ENCODE data around the gene HDAC7.

HDAC7 gene

GRCh38 chr12:47828976-47829482 is 9.3 kb upstream of the HDAC7 start:
- H3K36me3 Mint-ChIP-seq, result no peaks in the 10 kb centered on the region
- H3K4me3 Mint-ChIP-seq, result no peak overlapping the region
- H3K9me3 Mint-ChIP-seq, result no peaks in the 10 kb centered on the region
- no peak overlapping the region for H3K27ac Mint-ChIP-seq
- no peaks in the 10 kb centered on the region for H3K27me3 Mint-ChIP-seq
- no peak for DNase-seq (ENCODE audit: low spot score in 2 of 2)
- no peak for ATAC-seq (ENCODE audit: low read depth)
- peaks cover 25% of the 10 kb centered on the region for H3K4me1 Mint-ChIP-seq

GRCh38 chr12:47828008-47828975 is 8.6 kb upstream of the HDAC7 start:
- Mint-ChIP-seq H3K27me3 (no peaks in the 10 kb centered on the region), H3K27ac (no peak overlapping the region), H3K36me3 (no peaks in the 10 kb centered on the region), H3K4me3 (no peak overlapping the region), H3K9me3 (no peaks in the 10 kb centered on the region), H3K4me1 (peaks cover 25% of the 10 kb centered on the region)
- ATAC-seq (ENCODE audit: low read depth) (no peak), DNase-seq (ENCODE audit: low spot score in 2 of 2) (no peak)

GRCh38 chr12:47825173-47825639 is 5.5 kb upstream of the HDAC7 start:
- no peaks in the 10 kb centered on the region for H3K27me3 Mint-ChIP-seq
- no peaks in the 10 kb centered on the region for H3K9me3 Mint-ChIP-seq
- H3K36me3 Mint-ChIP-seq, result no peaks in the 10 kb centered on the region
- ATAC-seq (ENCODE audit: low read depth) (no peak), DNase-seq (ENCODE audit: low spot score in 2 of 2) (no peak)
- no peak overlapping the region for H3K27ac Mint-ChIP-seq
- no peak overlapping the region for H3K4me3 Mint-ChIP-seq
- peaks cover 25% of the 10 kb centered on the region for H3K4me1 Mint-ChIP-seq

GRCh38 chr12:47824635-47825034 is 4.9 kb upstream of the HDAC7 start:
- no peaks in the 10 kb centered on the region for H3K9me3 Mint-ChIP-seq
- peak overlapping the region; percentile 77 for H3K27ac Mint-ChIP-seq

GRCh38 chr12:47824198-47824597 is 4.5 kb upstream of the HDAC7 start:
- H3K36me3 Mint-ChIP-seq, result no peaks in the 10 kb centered on the region
- ATAC-seq (ENCODE audit: low read depth) (no peak), DNase-seq (ENCODE audit: low spot score in 2 of 2) (no peak)
- peak overlapping the region; percentile 9 for H3K4me3 Mint-ChIP-seq
- no peaks in the 10 kb centered on the region for H3K9me3 Mint-ChIP-seq
- H3K27me3 Mint-ChIP-seq, result no peaks in the 10 kb centered on the region
- peaks cover 26% of the 10 kb centered on the region for H3K4me1 Mint-ChIP-seq
- peak overlapping the region; percentile 77 for H3K27ac Mint-ChIP-seq

More at GRCh38 chr12:47824635-47825034, 4.9 kb upstream of the HDAC7 start:
- no peak for DNase-seq (ENCODE audit: low spot score in 2 of 2)
- Mint-ChIP-seq H3K36me3 (no peaks in the 10 kb centered on the region), H3K27me3 (no peaks in the 10 kb centered on the region), H3K4me3 (no peak overlapping the region), H3K4me1 (peaks cover 26% of the 10 kb centered on the region)
- ATAC-seq (ENCODE audit: low read depth), result no peak

GRCh38 chr12:47823422-47824086 is 3.9 kb upstream of the HDAC7 start:
- peak overlapping the region; percentile 77 for H3K27ac Mint-ChIP-seq
- H3K9me3 Mint-ChIP-seq, result no peaks in the 10 kb centered on the region
- no peaks in the 10 kb centered on the region for H3K27me3 Mint-ChIP-seq
- no peak overlapping the region for H3K4me3 Mint-ChIP-seq
- no peaks in the 10 kb centered on the region for H3K36me3 Mint-ChIP-seq
- ATAC-seq (ENCODE audit: low read depth) (no peak), DNase-seq (ENCODE audit: low spot score in 2 of 2) (no peak)
- H3K4me1 Mint-ChIP-seq, result peaks cover 30% of the 10 kb centered on the region

GRCh38 chr12:47822863-47823262 is 3.2 kb upstream of the HDAC7 start:
- Mint-ChIP-seq H3K9me3 (no peaks in the 10 kb centered on the region), H3K4me1 (peaks cover 37% of the 10 kb centered on the region), H3K36me3 (no peaks in the 10 kb centered on the region), H3K4me3 (no peak overlapping the region), H3K27me3 (no peaks in the 10 kb centered on the region), H3K27ac (no peak overlapping the region)
- no peak for DNase-seq (ENCODE audit: low spot score in 2 of 2)
- no peak for ATAC-seq (ENCODE audit: low read depth)

- H3K9me3 Mint-ChIP-seq, result no peaks in the 10 kb centered on the region
- H3K4me3 Mint-ChIP-seq, result no peak overlapping the region
- DNase-seq (ENCODE audit: low spot score in 2 of 2), result no peak
- H3K4me1 Mint-ChIP-seq, result peaks cover 41% of the 10 kb centered on the region
- no peak overlapping the region for H3K27ac Mint-ChIP-seq
- no peaks in the 10 kb centered on the region for H3K36me3 Mint-ChIP-seq
- H3K27me3 Mint-ChIP-seq, result no peaks in the 10 kb centered on the region
- no peak for ATAC-seq (ENCODE audit: low read depth)
Observed at GRCh38 chr12:47822401-47822800, 2.7 kb upstream of the HDAC7 start.

- peak overlapping the region; percentile 85 for H3K4me3 Mint-ChIP-seq
- DNase-seq (ENCODE audit: low spot score in 2 of 2) (no peak), ATAC-seq (ENCODE audit: low read depth) (no peak)
- H3K36me3 Mint-ChIP-seq, result no peaks in the 10 kb centered on the region
- peaks cover 46% of the 10 kb centered on the region for H3K4me1 Mint-ChIP-seq
- H3K27ac Mint-ChIP-seq, result peak overlapping the region; percentile 18
- no peaks in the 10 kb centered on the region for H3K9me3 Mint-ChIP-seq
- no peaks in the 10 kb centered on the region for H3K27me3 Mint-ChIP-seq
Observed at GRCh38 chr12:47821346-47821706, 1.6 kb upstream of the HDAC7 start.

GRCh38 chr12:47820631-47821345 is 1.1 kb upstream of the HDAC7 start:
- no peaks in the 10 kb centered on the region for H3K36me3 Mint-ChIP-seq

GRCh38 chr12:47819138-47819895 is 386 bp downstream of the HDAC7 start:
- Mint-ChIP-seq H3K27me3 (no peaks in the 10 kb centered on the region), H3K36me3 (no peaks in the 10 kb centered on the region), H3K9me3 (no peaks in the 10 kb centered on the region), H3K27ac (peak overlapping the region; percentile 94), H3K4me1 (peaks cover 53% of the 10 kb centered on the region), H3K4me3 (peak overlapping the region; percentile 93)
- ATAC-seq (ENCODE audit: low read depth) (peak; percentile 24), DNase-seq (ENCODE audit: low spot score in 2 of 2) (no peak)

More at GRCh38 chr12:47820631-47821345, 1.1 kb upstream of the HDAC7 start:
- H3K4me3 Mint-ChIP-seq, result peak overlapping the region; percentile 85
- DNase-seq (ENCODE audit: low spot score in 2 of 2) (no peak), ATAC-seq (ENCODE audit: low read depth) (no peak)
- no peaks in the 10 kb centered on the region for H3K27me3 Mint-ChIP-seq
- H3K27ac Mint-ChIP-seq, result peak overlapping the region; percentile 85
- H3K9me3 Mint-ChIP-seq, result no peaks in the 10 kb centered on the region
- peaks cover 49% of the 10 kb centered on the region for H3K4me1 Mint-ChIP-seq

- DNase-seq (ENCODE audit: low spot score in 2 of 2), result no peak
- Mint-ChIP-seq H3K27ac (peak overlapping the region; percentile 94), H3K27me3 (no peaks in the 10 kb centered on the region), H3K4me3 (peak overlapping the region; percentile 93), H3K36me3 (no peaks in the 10 kb centered on the region), H3K9me3 (no peaks in the 10 kb centered on the region), H3K4me1 (peaks cover 55% of the 10 kb centered on the region)
- no peak for ATAC-seq (ENCODE audit: low read depth)
Observed at GRCh38 chr12:47818467-47819137, 1.1 kb downstream of the HDAC7 start.

- no peaks in the 10 kb centered on the region for H3K36me3 Mint-ChIP-seq
- ATAC-seq (ENCODE audit: low read depth), result no peak
- H3K4me1 Mint-ChIP-seq, result peaks cover 58% of the 10 kb centered on the region
- peak overlapping the region; percentile 94 for H3K27ac Mint-ChIP-seq
- peak overlapping the region; percentile 93 for H3K4me3 Mint-ChIP-seq
- no peaks in the 10 kb centered on the region for H3K27me3 Mint-ChIP-seq
- DNase-seq (ENCODE audit: low spot score in 2 of 2), result no peak
- no peaks in the 10 kb centered on the region for H3K9me3 Mint-ChIP-seq
Observed at GRCh38 chr12:47818007-47818376, 1.7 kb downstream of the HDAC7 start.
